ENCODE results near the gene FRMD8. TPM values are rescaled to one million over a fixed set of nuclear protein-coding genes. Genes with fewer than 3 reads are reported as not detected.

The FRMD8 gene
- total and polyA plus RNA-seq, 8 donors, result 15.8 to 31.9 (median 20.7) TPM

DNA sequence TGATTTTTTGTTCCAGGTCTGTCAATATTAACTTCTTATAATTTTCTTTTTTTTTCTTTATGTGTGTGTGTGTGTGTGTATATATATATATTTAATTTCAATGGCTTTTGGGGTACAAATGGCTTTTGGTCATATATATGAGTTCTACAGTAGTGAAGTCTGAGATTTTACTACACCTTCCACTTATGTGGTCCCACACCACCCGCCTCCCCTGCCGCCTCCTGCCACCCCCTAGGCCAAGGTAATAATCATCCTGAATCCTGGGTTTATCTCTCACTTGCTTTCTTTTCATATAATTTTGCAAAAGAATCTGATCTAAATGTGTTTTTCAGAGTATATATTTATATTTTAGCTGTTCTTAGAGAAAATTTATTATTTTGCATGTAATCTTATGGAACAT, 47.2 kb downstream of the FRMD8 start:
- H3K36me3 ChIP-seq, result peaks cover 5 to 65% of the 10 kb centered on the region in 2 donors
- ATAC-seq (no peak), DNase-seq (peak in 1 of 4 donors; percentile 25)
- TF ChIP-seq, protein P1, sequence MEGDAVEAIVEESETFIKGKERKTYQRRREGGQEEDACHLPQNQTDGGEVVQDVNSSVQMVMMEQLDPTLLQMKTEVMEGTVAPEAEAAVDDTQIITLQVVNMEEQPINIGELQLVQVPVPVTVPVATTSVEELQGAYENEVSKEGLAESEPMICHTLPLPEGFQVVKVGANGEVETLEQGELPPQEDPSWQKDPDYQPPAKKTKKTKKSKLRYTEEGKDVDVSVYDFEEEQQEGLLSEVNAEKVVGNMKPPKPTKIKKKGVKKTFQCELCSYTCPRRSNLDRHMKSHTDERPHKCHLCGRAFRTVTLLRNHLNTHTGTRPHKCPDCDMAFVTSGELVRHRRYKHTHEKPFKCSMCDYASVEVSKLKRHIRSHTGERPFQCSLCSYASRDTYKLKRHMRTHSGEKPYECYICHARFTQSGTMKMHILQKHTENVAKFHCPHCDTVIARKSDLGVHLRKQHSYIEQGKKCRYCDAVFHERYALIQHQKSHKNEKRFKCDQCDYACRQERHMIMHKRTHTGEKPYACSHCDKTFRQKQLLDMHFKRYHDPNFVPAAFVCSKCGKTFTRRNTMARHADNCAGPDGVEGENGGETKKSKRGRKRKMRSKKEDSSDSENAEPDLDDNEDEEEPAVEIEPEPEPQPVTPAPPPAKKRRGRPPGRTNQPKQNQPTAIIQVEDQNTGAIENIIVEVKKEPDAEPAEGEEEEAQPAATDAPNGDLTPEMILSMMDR (IDR thresholded peaks at IDR 0.05), result no peak
- intact Hi-C loops (cut with DNase I), result no loop called here
- H3K27me3 ChIP-seq, result no peaks in the 10 kb centered on the region
- H3K4me3 ChIP-seq, result no peak overlapping the region
- peaks cover 42 to 97% of the 10 kb centered on the region in 2 donors for H3K4me1 ChIP-seq
- peak overlapping the region; percentile 16 to 65 for H3K27ac ChIP-seq
- H3K9me3 ChIP-seq, result no peaks in the 10 kb centered on the region

DNA sequence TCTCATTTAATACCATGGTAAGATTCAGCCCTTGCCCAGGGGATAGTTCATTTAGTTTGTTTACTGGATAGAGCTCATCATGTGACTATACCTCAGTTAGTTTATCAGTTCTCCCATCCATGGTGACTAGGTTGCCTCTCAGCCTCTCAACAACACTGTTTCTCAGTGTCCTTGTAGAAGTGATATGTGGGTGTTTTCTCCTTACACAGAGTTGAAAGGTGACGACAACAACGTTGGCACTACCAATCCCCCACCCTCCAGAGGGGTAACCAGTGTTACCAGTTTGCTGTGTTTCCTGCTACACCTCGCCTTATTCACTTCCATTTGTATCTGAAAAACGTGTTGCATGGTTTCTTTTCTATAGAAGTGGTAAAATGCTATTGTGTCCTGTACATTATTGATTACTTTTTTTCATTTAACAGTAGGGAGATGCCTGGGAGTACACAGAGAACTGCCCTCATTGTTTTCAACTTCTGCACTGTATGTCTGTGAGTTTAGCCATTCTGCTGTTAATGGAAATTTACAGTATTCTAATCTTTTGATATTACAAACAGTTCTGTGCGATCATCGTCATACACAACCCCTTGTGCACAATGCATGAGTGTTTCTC, 47.7 kb downstream of the FRMD8 start:
- peak in 1 of 4 donors; percentile 11 for DNase-seq
- TF ChIP-seq, protein P1 (IDR thresholded peaks at IDR 0.05), result no peak
- H3K4me1 ChIP-seq, result peaks cover 42 to 97% of the 10 kb centered on the region in 2 donors
- intact Hi-C loops (cut with DNase I), result no loop called here
- no peaks in the 10 kb centered on the region for H3K27me3 ChIP-seq
- peak overlapping the region; percentile 16 to 58 for H3K27ac ChIP-seq
- no peak overlapping the region for H3K4me3 ChIP-seq
- ATAC-seq, result no peak
- H3K36me3 ChIP-seq, result peaks cover 5 to 70% of the 10 kb centered on the region in 2 donors
- no peaks in the 10 kb centered on the region for H3K9me3 ChIP-seq

DNA sequence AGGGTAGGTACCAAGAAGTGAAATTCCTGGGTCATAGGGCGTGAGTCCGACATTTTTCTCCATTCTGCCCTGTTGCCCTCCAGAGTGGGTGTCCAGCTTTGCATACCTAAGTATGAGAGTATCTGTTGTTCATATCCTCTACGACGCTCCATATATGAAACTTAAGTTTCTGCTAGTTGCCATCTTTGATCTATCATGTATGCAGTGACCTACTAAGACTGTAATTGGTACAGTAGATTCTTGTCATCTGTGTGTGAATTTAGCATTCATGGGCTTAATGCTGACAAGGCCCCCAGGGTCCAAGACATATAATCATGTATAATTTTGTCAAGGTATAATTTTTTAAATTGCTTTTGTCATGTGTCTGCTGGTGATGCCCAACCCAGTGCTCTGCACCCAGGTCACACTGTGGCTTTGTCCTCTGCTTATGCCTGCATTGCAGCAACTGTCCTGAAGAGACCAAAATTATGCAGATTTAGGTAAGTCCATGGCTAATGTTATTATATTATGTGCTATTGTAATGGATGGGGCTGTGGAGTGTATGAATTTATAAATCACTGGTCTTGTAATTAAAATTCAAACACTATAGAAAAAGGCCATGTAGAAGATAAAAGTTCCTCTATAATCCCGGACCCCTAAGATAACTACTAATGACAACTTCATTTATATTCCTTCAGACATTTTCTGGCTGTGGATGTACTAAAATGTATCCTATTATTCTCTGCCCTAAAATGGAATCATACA, 48.4 kb downstream of the FRMD8 start:
- no peaks in the 10 kb centered on the region for H3K9me3 ChIP-seq
- peak overlapping the region in 1 of 2 donors; percentile 0 for H3K4me3 ChIP-seq
- H3K36me3 ChIP-seq, result peaks cover 5 to 77% of the 10 kb centered on the region in 2 donors
- ATAC-seq (no peak), DNase-seq (peak in 1 of 4 donors; percentile 25)
- peak overlapping the region; percentile 16 to 58 for H3K27ac ChIP-seq
- no peaks in the 10 kb centered on the region for H3K27me3 ChIP-seq
- TF ChIP-seq, protein P1 (IDR thresholded peaks at IDR 0.05), result no peak
- intact Hi-C loops (cut with DNase I), result no loop called here
- H3K4me1 ChIP-seq, result peaks cover 39 to 99% of the 10 kb centered on the region in 2 donors

DNA sequence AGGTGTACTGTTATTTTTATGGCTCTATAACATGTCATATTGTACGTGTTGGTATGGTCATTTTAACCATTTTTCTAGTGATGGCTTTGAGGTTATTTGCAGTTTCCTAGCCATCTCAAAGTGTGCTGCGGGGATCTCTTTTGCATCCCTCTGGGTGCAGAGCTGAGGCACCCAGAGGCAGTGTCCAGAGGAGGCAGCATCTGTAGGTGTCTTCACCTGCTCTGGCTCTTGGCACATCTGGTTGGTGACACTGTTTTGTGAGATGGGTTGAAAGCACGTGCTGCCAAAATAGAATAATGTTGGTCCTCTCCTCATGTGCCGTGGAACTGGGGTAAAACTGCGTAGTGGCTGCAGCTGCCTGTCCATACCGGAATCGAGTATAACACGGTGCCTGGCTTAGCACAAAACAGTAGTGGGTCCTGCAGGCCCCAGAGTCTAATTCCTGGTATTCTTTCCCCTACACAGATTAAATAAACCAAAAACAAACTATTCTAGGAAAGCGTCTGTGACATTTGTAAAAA, 49.0 kb downstream of the FRMD8 start:
- H3K4me1 ChIP-seq, result peaks cover 37 to 99% of the 10 kb centered on the region in 2 donors
- peak overlapping the region; percentile 7 to 58 for H3K27ac ChIP-seq
- TF ChIP-seq, protein P1 (IDR thresholded peaks at IDR 0.05), result no peak
- peaks cover 5 to 77% of the 10 kb centered on the region in 2 donors for H3K36me3 ChIP-seq
- no peaks in the 10 kb centered on the region for H3K9me3 ChIP-seq
- ATAC-seq, result peak; percentile 1
- H3K4me3 ChIP-seq, result peak overlapping the region in 1 of 2 donors; percentile 0
- intact Hi-C loops (cut with DNase I), result no loop called here
- peak in 1 of 4 donors; percentile 31 for DNase-seq
- no peaks in the 10 kb centered on the region for H3K27me3 ChIP-seq

DNA sequence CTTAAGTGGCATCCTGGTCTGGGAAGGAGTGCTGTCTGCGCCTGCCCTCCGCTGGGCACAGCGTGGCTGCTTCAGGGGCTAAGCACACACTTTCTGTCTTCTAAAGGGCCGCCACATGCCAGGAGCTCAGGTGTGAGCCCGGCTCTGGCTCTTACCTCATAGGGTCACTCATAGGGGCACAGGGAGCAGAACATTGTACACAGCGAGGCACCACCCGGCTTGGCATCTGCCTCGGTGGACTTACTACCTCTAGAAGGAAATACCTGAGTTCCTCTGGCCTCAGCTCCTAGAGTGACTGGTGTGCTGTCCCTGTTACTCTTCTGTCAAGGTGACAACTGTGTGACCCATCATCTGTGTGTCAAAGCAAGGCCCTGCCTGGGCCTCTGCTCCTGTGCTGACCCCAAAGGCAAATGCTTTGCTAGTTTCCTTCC, 49.6 kb downstream of the FRMD8 start:
- no peaks in the 10 kb centered on the region for H3K27me3 ChIP-seq
- DNase-seq (peak in 2 of 4 donors; percentile 49 to 72), ATAC-seq (peak; percentile 9)
- peaks cover 36 to 99% of the 10 kb centered on the region in 2 donors for H3K4me1 ChIP-seq
- peaks cover 5 to 80% of the 10 kb centered on the region in 2 donors for H3K36me3 ChIP-seq
- H3K9me3 ChIP-seq, result no peaks in the 10 kb centered on the region
- H3K4me3 ChIP-seq, result peak overlapping the region in 1 of 2 donors; percentile 0
- intact Hi-C loops (cut with DNase I), result no loop called here
- TF ChIP-seq, protein P1 (IDR thresholded peaks at IDR 0.05), result no peak
- H3K27ac ChIP-seq, result peak overlapping the region; percentile 7 to 58
